ENCODE data around the gene SIT1. TPM values are rescaled to one million over a fixed set of nuclear protein-coding genes. Genes with fewer than 3 reads are reported as not detected.
"Not testable (repeated sequence)": the region's sequence is repeated elsewhere in the genome, so short reads cannot be mapped to it uniquely, and the experiment has no call there.

SIT1 gene
- total RNA-seq, 2 experiments from 2014 or later, result 121 to 176 TPM

GRCh38 chr9:35643046-35643445 is 7.7 kb downstream of the SIT1 start:
- Histone ChIP-seq H3K9me3 (ENCODE audit: low read length) (peaks cover 9% of the 10 kb centered on the region; the same call in 1 of the 2 replicates), H4K20me1 (ENCODE audit: insufficient read depth, low read length) (no peaks in the 10 kb centered on the region), H2AFZ (ENCODE audit: low read length) (no peak overlapping the region), H3K4me2 (ENCODE audit: low read length) (no peak overlapping the region), H3K4me3 (ENCODE audit: low read depth, low read length, poor library complexity, severe bottlenecking) (no peak overlapping the region), H3K27ac (ENCODE audit: low read depth, low read length, poor library complexity, severe bottlenecking) (no peak overlapping the region), H3K36me3 (ENCODE audit: insufficient read depth, low read length) (peaks cover 38% of the 10 kb centered on the region), H3K9me2 (ENCODE audit: insufficient read depth, low read length) (no peaks in the 10 kb centered on the region), H3K79me2 (ENCODE audit: insufficient read depth, low read depth, low read length) (peaks cover 4% of the 10 kb centered on the region; the same call in 1 of the 2 replicates), H3K4me1 (ENCODE audit: insufficient read depth, low read length, poor library complexity, severe bottlenecking) (peaks cover 48% of the 10 kb centered on the region)
- no peak for DNase-seq (ENCODE audit: low spot score)
- intact Hi-C loops (cut with micrococcal nuclease; ENCODE audit: unreplicated experiment), result no loop called here
- no TSS peak for BruUV-seq (replicated peaks)
- ChIA-PET POLR2A (interaction anchor here (0.5 to 1.7 kb wide), 3 partner anchors 14 to 1731 kb away, joined by 3 to 5 read pairs (median 3); no protein-coding TSS in a partner anchor), CTCF (ENCODE audit: unreplicated experiment) (no interaction called here)
- TF ChIP-seq CTCF (conservative IDR thresholded peaks at IDR 0.05; ENCODE audit: low read length) (no peak), EZH2phosphoT487 (IDR thresholded peaks at IDR 0.05; ENCODE audit: borderline replicate concordance, low read depth, low read length) (no peak)

GRCh38 chr9:35641478-35641877 is 9.3 kb downstream of the SIT1 start:
- H3K9me3 ChIP-seq (ENCODE audit: low read length); DNase-seq (ENCODE audit: low spot score); H3K79me2 ChIP-seq (ENCODE audit: insufficient read depth, low read depth, low read length); H3K27ac ChIP-seq (ENCODE audit: low read depth, low read length, poor library complexity, severe bottlenecking); CTCF ChIA-PET (ENCODE audit: unreplicated experiment); H3K4me2 ChIP-seq (ENCODE audit: low read length); H3K9me2 ChIP-seq (ENCODE audit: insufficient read depth, low read length); H2AFZ ChIP-seq (ENCODE audit: low read length); intact Hi-C loops (cut with micrococcal nuclease; ENCODE audit: unreplicated experiment); H3K4me3 ChIP-seq (ENCODE audit: low read depth, low read length, poor library complexity, severe bottlenecking); H4K20me1 ChIP-seq (ENCODE audit: insufficient read depth, low read length); POLR2A ChIA-PET; BruUV-seq (replicated peaks): not testable (repeated sequence)
- peaks cover 52% of the 10 kb centered on the region for H3K4me1 ChIP-seq (ENCODE audit: insufficient read depth, low read length, poor library complexity, severe bottlenecking)
- peaks cover 37% of the 10 kb centered on the region for H3K36me3 ChIP-seq (ENCODE audit: insufficient read depth, low read length)

- peaks cover 37% of the 10 kb centered on the region for H3K36me3 ChIP-seq (ENCODE audit: insufficient read depth, low read length)
- H4K20me1 ChIP-seq (ENCODE audit: insufficient read depth, low read length); H2AFZ ChIP-seq (ENCODE audit: low read length); H3K27ac ChIP-seq (ENCODE audit: low read depth, low read length, poor library complexity, severe bottlenecking); H3K9me2 ChIP-seq (ENCODE audit: insufficient read depth, low read length); H3K79me2 ChIP-seq (ENCODE audit: insufficient read depth, low read depth, low read length); DNase-seq (ENCODE audit: low spot score); H3K4me2 ChIP-seq (ENCODE audit: low read length); H3K9me3 ChIP-seq (ENCODE audit: low read length); intact Hi-C loops (cut with micrococcal nuclease; ENCODE audit: unreplicated experiment); BruUV-seq (replicated peaks); CTCF ChIA-PET (ENCODE audit: unreplicated experiment); H3K4me3 ChIP-seq (ENCODE audit: low read depth, low read length, poor library complexity, severe bottlenecking): not testable (repeated sequence)
- POLR2A ChIA-PET, result interaction anchor here (0.7 to 3.1 kb wide), 6 partner anchors 9 to 550 kb away, joined by 3 to 17 read pairs (median 4); partner anchors contain the start of genes CCDC107, RMRP and SIT1
- peaks cover 52% of the 10 kb centered on the region for H3K4me1 ChIP-seq (ENCODE audit: insufficient read depth, low read length, poor library complexity, severe bottlenecking)
Observed at GRCh38 chr9:35640431-35640830, 10.3 kb downstream of the SIT1 start.

Data from OCI-LY7 (cell line).